Skeletal muscle tissue (tissue), 4 donors: ENCODE measurements around the gene ACP7. TPM values are rescaled to one million over a fixed set of nuclear protein-coding genes. Genes with fewer than 3 reads are reported as not detected.
A peak's percentile ranks its signal among the peaks of the same experiment; 100 is the strongest.
"Not testable (repeated sequence)": the region's sequence is repeated elsewhere in the genome, so short reads cannot be mapped to it uniquely, and the experiment has no call there.

ENCODE experiments used
- H3K27ac ChIP-seq: one replicate; pipeline ENCODE4 v1.7.0; 2013; ENCODE audit warnings: mild to moderate bottlenecking, low read depth, low read length, inconsistent platforms
- H3K27me3 ChIP-seq, 3 donors: one replicate each; pipeline ENCODE4 v1.7.0; 2013; ENCODE audit warnings: low read length in 3 of 3; ENCODE audit not compliant: control insufficient read depth in 3 of 3, insufficient read depth in 3 of 3
- H3K36me3 ChIP-seq, 3 donors: one replicate each; pipeline ENCODE4 v1.7.0; 2013; ENCODE audit warnings: low read length in 3 of 3; ENCODE audit not compliant: control insufficient read depth in 3 of 3, insufficient read depth in 3 of 3
- H3K4me1 ChIP-seq, 3 donors: one replicate each; pipeline ENCODE4 v1.7.0; 2013; ENCODE audit warnings: low read length in 3 of 3, mild to moderate bottlenecking in 3 of 3; ENCODE audit not compliant: control insufficient read depth in 3 of 3, insufficient read depth in 3 of 3
- H3K4me3 ChIP-seq, 3 donors: one replicate each; pipeline ENCODE4 v1.7.0; 2013; ENCODE audit warnings: low read length in 3 of 3
- H3K9ac ChIP-seq, 3 donors: one replicate each; pipeline ENCODE4 v1.7.0; 2013; ENCODE audit warnings: low read length in 3 of 3, mild to moderate bottlenecking in 3 of 3, moderate library complexity in 2 of 3, low read depth in 1 of 3
- H3K9me3 ChIP-seq, 3 donors: one replicate each; pipeline ENCODE4 v1.7.0; 2013; ENCODE audit warnings: low read length in 3 of 3; ENCODE audit not compliant: control insufficient read depth in 3 of 3
- total RNA-seq: library from RNA; depleted of rRNA; stranded (reverse); fragments of >200 nt; gene quantifications from one replicate; pipeline ENCODE4 v1.2.3, GENCODE V29; 2014
- donor health status: Osteomylitis.

ACP7 gene
- total RNA-seq, 1 donor from 2014 or later: not detected

- peaks cover 10 to 18% (median 18%) of the 10 kb centered on the region in 3 donors for H3K27me3 ChIP-seq
- no peak overlapping the region for H3K9ac ChIP-seq
- no peak overlapping the region for H3K27ac ChIP-seq
- H3K4me1 ChIP-seq: no peaks in the 10 kb centered on the region
- no peaks in the 10 kb centered on the region for H3K36me3 ChIP-seq
- no peak overlapping the region for H3K4me3 ChIP-seq
- no peaks in the 10 kb centered on the region for H3K9me3 ChIP-seq
Observed at GRCh38 chr19:39115105-39115847, 31.1 kb downstream of the ACP7 start.

GRCh38 chr19:39117023-39117422, 32.9 kb downstream of the ACP7 start:
- H3K36me3 ChIP-seq, H3K9ac ChIP-seq, H3K4me1 ChIP-seq, H3K4me3 ChIP-seq, H3K9me3 ChIP-seq, H3K27ac ChIP-seq: not testable (repeated sequence)
- peaks cover 5 to 19% (median 7%) of the 10 kb centered on the region in 3 donors for H3K27me3 ChIP-seq

GRCh38 chr19:39119830-39120229, 35.7 kb downstream of the ACP7 start:
- H3K9me3 ChIP-seq: no peaks in the 10 kb centered on the region
- H3K4me1 ChIP-seq: no peaks in the 10 kb centered on the region
- H3K9ac ChIP-seq: no peak overlapping the region
- H3K27me3 ChIP-seq: peaks cover 0 to 7% (median 0%) of the 10 kb centered on the region in 3 donors
- no peak overlapping the region for H3K27ac ChIP-seq
- H3K4me3 ChIP-seq: no peak overlapping the region
- no peaks in the 10 kb centered on the region for H3K36me3 ChIP-seq

- H3K27ac ChIP-seq: no peak overlapping the region
- no peak overlapping the region for H3K9ac ChIP-seq
Observed at GRCh38 chr19:39122934-39123731, 39.0 kb downstream of the ACP7 start.

GRCh38 chr19:39124136-39124764, 40.1 kb downstream of the ACP7 start:
- no peaks in the 10 kb centered on the region for H3K36me3 ChIP-seq
- no peak overlapping the region for H3K9ac ChIP-seq
- peaks cover 12 to 26% (median 24%) of the 10 kb centered on the region in 3 donors for H3K4me1 ChIP-seq
- H3K9me3 ChIP-seq: no peaks in the 10 kb centered on the region
- H3K4me3 ChIP-seq: no peak overlapping the region
- H3K27ac ChIP-seq: no peak overlapping the region
- peaks cover 0 to 5% (median 0%) of the 10 kb centered on the region in 3 donors for H3K27me3 ChIP-seq

More at GRCh38 chr19:39122934-39123731, 39.0 kb downstream of the ACP7 start:
- H3K4me1 ChIP-seq: peaks cover 10 to 21% (median 19%) of the 10 kb centered on the region in 3 donors
- peaks cover 0 to 5% (median 0%) of the 10 kb centered on the region in 3 donors for H3K27me3 ChIP-seq
- no peaks in the 10 kb centered on the region for H3K9me3 ChIP-seq
- H3K4me3 ChIP-seq: no peak overlapping the region
- H3K36me3 ChIP-seq: no peaks in the 10 kb centered on the region

GRCh38 chr19:39125199-39125553, 41.0 kb downstream of the ACP7 start:
- Histone ChIP-seq H3K9ac (peak overlapping the region; percentile 44 to 80 (median 76)), H3K9me3 (no peaks in the 10 kb centered on the region), H3K27me3 (peaks cover 0 to 5% (median 0%) of the 10 kb centered on the region in 3 donors), H3K4me1 (peaks cover 12 to 30% (median 25%) of the 10 kb centered on the region in 3 donors), H3K4me3 (peak overlapping the region; percentile 67 to 92 (median 68)), H3K36me3 (no peaks in the 10 kb centered on the region), H3K27ac (peak overlapping the region; percentile 56)

GRCh38 chr19:39125554-39126311, 41.6 kb downstream of the ACP7 start, which contains the start of gene PAK4:
PAK4 (plus strand) TSS chr19:39125786; CDS start chr19:39169554, 43,768 bp downstream.
- Histone ChIP-seq H3K27ac (peak within 1 kb of the TSS; percentile 56), H3K4me1 (peaks cover 16 to 31% (median 26%) of the 10 kb centered on the region in 3 donors), H3K9me3 (no peaks in the 10 kb centered on the region), H3K36me3 (no peaks in the 10 kb centered on the region), H3K9ac (peak within 1 kb of the TSS; percentile 72 to 82 (median 80)), H3K4me3 (peak within 1 kb of the TSS; percentile 67 to 92 (median 75)), H3K27me3 (peaks cover 0 to 5% (median 0%) of the 10 kb centered on the region in 3 donors)

GRCh38 chr19:39126312-39127187, 42.4 kb downstream of the ACP7 start:
- no peaks in the 10 kb centered on the region for H3K27me3 ChIP-seq
- no peaks in the 10 kb centered on the region for H3K9me3 ChIP-seq
- H3K4me3 ChIP-seq: peak overlapping the region; percentile 67 to 92 (median 75)
- no peak overlapping the region for H3K27ac ChIP-seq
- peaks cover 24 to 39% (median 34%) of the 10 kb centered on the region in 3 donors for H3K4me1 ChIP-seq
- peak overlapping the region; percentile 72 to 82 (median 80) for H3K9ac ChIP-seq
- H3K36me3 ChIP-seq: no peaks in the 10 kb centered on the region
